NOMO-1 (cell line): ENCODE measurements around the gene SRSF10.
A peak's percentile ranks its signal among the peaks of the same experiment; 100 is the strongest.
"Not testable (repeated sequence)": the region's sequence is repeated elsewhere in the genome, so short reads cannot be mapped to it uniquely, and the experiment has no call there.

Experiments
- DNase-seq, 2 experiments: peaks; one replicate each; lab custom pipeline; 2025; ENCODE audit not compliant: unreplicated experiment in 2 of 2; lab: John Stamatoyannopoulos, UW

The SRSF10 gene

DNA sequence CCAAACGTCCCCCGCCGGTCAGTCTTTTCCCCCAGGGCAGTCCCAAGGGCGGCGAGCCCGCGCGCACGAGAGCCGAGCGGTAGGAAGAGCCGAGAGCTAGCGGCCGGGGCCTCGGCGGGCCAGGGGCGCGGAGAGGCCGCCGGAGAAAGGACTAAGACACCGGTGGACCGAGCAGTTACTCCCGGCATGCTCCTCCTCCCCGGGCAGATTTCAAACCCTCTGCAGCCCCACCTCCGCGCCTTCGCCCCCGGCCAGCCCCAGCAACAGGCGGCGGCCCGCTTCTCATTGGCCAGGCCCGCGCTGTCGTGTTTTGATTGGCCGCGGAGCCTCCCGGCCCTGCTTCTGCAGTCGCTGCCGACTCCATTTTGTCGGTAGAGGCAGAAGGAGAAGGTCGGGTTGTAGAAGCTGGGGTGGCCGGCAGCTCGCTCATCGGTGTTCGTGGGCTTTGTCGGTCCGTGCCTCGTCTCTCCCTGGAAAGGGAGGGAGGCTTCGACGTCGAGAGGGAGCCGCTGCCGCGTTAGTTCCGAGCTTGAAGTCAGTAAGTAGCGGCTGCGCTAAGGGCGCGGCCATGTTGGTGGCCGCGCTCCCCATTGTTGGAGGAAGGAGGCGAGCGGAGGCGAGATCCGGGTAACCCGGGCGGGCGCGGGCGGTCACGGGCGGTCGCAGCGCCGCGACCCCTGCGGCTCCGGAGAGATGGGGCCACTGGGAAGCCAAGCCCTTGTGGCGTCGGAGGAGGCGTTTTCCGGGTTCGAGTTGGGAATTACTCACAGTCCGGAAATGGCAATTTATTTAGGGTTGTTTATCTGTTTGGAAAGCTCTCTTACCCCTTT lies 20.5 kb downstream of the SRSF10 start, which contains the start of gene PNRC2:
Gene PNRC2 (plus strand): TSS at position 368 of the 830 bp plus-strand sequence. CDS start 1,630 bp downstream, outside the sequence.
- DNase-seq, result peak; percentile 96

DNA sequence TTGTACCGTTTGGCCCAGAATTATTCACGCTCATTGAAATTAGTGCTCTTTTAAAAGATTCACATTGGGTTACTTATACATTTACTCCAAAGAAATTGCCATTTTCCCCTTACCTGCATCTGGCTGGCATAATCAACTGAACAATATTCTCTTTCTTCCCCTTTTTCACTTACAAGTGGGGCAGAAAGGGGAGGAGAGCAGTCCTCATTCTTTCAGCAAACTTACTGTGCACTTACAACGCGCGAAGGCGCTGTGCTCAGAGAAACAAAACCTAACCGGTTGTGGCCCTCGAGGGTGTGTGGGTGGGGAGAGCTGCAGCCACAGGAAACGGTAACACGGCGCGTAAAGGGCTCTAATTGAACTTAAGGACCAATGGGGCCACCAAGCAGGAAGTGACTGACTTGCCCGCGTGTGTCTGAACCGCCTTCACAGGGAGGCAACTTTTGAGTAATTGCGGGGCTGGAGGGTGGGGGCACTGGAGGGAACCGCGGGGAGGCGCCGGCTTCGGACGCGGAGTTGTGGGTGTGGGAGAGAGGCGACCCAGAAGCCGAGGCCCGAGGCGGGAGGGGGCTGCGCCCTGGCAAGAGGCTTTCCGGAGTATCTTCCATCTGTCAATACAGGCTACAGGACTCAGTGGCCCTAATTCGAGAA lies 21.2 kb downstream of the SRSF10 start:
- DNase-seq, result peak; percentile 99 to 100

DNA sequence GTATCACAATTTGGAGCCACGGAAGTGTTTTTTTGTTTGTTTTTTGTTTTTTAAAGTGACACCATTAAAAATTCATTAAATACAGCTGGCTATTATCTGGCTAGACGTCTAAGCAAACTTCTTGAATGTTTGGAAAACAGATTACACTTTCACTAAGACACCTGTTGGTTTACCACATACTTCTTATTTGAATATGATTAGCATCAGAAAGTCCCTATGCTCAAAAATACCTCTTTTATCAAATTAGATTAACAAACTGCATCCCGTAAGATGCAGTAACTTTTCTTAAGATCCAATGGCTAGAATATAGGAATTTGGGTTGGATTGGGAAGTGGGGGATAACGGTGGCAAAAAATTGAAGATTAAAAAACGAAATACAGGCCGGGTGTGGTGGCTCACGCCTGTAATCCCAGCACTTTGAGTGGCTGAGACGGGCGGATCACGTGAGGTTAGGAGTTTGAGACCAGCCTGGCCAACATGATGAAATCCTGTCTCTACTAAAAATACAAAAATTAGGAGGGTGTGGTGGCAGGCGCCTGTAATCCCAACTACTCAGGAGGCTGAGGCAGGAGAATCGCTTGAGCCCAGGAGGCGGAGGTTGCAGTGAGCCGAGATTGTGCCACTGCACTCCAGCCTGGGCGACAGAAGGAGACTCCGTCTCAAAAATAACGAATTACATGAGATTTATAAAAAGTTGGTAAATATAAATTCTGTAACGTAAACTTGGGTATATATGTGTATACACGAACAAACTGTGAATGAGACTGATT lies 21.9 kb downstream of the SRSF10 start:
- DNase-seq, result not testable (repeated sequence)

DNA sequence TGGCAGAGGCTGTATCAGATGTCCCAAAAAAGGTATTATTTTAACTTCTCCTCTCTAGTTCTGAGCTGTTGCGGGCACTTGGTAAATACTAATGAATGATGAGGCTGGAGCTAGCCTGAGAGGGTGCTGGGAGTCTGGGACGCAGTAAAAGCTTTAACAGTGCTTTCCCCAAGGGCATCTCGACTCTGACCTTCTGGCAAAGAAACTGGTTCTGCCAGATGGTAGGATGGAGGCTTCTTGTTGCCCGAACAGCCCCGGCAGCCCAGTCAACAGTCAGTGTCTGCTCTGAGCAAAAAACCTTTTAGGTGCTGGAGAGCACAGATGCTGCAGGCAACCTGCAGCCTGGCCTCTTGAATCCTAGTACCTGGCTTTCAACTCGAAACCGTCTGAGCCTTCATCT lies 23.0 kb downstream of the SRSF10 start:
- no peak for DNase-seq

DNA sequence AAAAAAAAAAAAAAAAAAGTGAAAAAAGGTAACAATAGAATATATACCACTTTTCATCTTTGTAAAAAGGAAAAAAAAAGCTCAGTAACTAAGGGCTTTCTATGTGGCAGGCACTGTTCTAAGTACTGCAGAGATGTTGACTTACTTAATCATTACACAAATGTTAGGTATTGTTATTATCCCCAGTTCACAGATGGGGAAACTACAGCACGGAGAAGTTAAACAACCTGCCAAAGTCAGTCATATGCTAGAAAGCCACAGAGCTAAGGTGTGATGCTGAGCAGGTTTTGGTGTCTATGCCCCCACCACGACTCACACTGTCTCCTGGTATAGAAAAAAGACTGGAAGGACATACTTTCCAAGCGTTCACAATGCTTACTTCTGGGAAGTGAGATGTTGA lies 27.1 kb downstream of the SRSF10 start:
- DNase-seq, result no peak

DNA sequence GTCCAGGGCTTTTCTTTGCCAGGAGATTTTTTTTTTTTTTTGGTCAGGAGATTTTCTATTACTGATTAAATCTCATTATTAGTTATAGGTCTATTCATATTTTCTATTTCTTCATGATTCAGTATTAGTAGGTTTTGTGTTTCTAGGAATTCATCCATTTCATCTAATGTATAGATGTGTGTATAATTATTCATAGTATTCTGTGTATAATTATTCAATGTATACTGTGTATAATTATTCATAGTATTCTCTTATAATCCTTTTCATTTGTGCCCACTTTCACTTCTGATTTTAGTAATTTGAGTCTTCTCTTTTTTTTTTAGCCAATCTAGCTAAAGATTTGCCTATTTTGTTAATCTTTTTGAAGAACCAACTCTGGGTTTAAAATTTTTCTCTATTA lies 32.8 kb downstream of the SRSF10 start:
- no peak for DNase-seq

DNA sequence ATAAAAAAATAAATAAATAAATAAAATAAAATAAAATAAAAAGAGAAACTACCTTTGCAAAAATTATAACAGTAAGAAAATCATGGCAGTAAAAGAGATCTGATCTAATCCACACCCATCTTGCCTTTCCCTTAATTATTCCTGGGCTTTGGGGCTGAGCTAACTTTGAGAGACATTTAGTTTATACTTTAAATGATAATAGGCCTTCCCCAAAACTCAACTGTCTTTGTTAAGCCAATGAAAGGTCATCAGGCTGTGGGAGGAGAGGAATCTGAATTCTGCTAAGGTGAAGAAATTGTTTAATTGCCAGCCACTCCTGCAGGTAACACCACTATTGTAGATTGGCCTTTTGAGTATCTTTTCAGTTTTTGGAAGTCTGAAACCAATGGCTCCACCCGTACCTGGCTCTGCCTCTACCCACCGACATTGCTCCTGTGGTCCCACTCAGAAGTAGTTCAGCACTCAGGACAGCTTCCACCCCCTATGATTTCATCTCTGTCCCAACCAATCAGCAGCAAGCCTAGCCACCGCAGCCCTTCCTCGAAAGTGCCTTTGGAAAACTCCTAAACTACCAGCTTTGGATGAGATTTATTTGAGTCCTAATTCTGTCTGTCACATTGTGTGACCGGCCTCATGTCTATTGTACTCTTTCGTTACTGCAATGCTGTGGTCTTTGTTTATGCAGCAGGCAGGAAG lies 43.5 kb downstream of the SRSF10 start:
- no peak for DNase-seq

DNA sequence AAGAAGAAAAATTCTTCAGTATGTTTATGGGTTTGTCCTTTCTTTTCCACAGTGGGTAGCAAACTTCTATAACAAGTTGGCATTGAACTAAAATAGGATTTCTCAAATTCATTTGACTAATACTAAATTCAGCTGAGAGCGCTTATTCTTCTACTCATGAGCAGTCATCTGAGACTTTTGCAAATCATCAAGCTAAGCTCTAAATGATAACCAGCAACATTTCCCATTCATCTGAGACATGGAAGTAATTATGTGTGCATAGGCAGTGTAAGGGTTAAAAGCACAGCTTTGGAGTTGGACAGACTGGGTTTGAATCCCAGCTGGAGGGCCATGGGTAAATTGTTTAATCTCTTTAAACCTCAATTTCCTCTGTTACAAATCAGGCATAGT lies 48.6 kb downstream of the SRSF10 start:
- DNase-seq, result no peak

DNA sequence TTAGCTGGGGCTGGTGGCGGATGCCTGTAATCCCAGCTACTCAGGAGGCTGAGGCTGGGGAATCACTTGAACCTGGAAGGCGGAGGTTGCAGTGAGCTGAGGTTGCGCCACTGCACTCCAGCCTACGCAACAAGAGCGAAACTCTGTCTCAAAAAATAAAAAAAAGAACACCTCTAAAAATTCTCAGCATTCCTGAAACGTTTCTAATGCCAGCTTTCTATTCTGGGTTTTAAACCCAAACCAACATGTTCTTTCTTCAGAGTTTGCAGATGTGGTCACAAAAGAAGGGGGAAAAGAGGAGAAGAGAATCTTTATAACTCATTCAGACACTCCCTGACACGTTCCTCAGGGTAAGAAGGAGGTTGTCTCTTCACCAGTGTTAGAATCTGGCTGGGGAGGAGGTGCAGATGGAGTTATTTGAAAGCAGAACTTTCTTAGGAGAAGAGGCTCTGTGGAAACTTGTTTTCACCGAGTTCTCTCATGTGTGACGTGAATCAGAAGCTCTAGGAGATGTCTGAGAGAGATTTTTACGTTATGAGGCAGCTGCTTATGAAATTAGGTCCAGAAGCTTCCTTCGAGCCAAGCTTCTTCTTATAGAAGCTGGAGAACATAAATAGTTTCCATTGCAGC lies 49.2 kb downstream of the SRSF10 start:
- DNase-seq, result peak in 1 of 2 experiments; percentile 45

DNA sequence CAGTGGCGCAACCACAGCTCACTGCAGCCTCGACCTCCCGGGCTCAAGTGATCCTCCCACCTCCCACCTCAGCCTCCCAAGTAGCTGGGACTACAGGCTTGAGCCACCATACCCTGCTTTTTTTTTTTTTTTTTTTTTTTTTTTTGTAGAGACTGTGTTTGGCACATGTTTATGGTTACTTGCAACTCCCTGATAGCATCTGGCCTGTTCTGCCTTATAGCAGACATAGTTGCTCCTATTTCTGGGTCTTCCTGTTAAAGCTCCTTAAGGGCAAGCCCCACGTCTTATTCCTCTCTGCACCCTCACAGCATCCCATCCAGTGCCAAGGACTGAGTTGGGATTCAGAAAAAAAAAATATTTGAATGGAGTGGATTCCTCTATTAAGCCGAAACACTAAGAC lies 49.9 kb downstream of the SRSF10 start:
- DNase-seq, result no peak

DNA sequence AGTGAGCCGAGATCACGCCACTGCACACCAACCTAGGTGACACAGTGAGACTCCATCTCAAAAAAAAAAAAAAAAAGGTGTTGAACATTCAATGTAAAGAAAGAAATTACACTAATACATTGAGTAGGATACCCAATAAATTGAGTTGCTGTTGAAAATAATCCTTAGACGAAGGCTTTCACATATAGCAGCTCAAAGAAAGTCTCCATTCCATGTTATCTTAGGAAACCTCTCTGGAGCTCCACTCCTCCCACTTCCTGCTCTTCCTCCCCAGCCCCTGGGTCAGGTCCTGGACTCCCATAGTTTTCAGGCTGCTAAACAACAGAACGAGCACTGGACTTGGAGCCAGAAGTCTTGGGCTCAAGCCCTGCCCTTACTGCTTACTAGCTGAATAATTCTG lies 51.3 kb downstream of the SRSF10 start:
- no peak for DNase-seq

DNA sequence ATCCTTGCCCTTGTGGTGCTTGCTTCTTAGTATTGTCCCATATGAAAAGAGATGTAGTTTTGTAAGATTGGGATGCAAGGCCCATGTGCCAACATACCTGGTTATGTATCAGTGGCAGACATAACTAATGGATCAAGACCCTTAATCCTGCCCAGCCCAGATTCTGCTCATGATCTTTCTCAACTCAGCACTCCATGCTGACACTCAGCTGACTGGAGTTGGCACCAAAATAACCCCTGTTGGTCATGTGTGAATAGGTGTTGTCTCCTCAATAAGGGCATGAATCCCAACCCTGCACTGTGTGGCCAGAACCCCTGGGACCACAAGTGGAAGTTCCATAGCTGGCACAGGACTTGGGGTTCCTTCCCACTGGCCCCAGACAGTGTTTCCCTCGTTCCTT lies 53.0 kb downstream of the SRSF10 start:
- DNase-seq, result no peak

DNA sequence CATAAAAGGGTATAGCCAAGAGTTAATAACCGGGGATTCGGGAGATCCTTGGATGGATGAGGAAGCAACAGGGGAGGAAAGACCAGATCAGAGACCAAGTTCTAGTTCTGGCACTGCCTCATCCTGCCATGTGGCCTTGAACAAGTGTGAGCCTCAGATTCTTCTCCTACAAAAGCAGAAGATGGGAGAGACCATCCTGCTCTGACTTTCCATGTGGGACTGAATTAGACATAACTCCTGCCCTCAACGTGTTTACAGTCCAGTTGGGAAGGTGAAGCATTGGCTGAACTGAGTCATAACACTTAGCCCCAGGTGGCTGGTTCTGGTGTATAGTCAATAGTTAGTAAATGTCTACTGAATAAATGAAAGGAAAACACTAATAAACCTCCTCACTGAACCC lies 54.8 kb downstream of the SRSF10 start:
- no peak for DNase-seq

DNA sequence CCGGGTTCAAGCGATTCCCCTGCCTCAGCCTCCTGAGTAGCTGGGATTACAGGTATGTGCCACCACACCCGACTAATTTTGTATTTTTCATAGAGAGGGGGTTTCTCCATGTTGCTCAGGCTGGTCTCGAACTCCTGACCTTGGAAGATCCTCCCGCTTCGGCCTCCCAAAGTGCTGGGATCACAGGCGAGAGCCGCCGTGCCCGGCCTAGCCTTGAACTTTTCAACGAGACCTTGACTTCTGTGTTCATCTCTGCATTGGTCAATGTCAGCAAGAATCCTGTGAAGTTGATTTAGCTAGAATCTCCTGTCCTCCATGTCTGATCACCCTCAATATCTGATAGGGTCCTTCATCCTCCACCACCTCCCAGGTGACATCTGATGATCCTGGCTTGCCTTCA lies 55.5 kb downstream of the SRSF10 start:
- DNase-seq, result no peak

DNA sequence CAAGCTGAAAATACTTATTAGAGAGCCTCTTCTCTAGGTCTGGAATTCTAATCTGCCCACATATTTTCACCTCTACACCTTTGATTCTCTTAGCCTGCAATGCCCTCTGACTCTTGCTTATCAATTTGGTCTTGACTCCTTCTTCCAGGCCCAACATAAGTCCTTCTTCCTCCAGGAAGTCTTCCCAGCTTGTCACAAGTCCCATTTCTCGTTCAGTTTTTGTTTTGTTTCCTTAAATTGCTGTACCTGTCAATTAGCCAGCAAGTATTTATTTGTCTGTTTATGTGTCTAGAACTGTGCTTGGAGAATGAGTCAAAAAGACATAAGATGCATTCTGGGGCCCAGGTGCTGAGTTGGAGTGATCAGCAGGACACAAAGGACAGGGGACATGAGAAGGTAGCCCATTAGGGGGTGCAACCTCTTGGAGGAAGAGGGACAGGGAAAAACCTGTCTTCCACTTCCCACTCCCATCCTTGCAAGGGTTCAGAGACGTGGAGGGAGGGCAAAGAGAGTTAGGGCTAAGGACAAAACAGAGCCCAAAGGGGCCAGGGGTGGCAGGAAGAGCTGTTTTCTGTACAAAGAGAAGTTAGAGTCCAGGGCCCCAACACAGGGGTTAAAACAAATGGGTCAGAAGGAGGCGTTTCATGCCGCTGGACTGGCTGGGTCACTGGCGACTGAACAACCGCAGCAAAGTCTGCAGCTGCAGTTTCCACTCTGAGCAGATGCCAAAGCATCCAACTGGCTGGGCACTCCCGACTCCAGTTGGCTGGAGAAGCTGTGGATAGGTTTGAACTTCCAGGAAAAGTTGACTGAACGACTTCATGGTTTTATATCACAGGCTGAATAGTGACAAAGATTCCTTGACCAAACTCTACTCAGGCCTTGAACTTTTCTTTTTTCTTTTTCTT lies 56.3 kb downstream of the SRSF10 start:
- no peak for DNase-seq

DNA sequence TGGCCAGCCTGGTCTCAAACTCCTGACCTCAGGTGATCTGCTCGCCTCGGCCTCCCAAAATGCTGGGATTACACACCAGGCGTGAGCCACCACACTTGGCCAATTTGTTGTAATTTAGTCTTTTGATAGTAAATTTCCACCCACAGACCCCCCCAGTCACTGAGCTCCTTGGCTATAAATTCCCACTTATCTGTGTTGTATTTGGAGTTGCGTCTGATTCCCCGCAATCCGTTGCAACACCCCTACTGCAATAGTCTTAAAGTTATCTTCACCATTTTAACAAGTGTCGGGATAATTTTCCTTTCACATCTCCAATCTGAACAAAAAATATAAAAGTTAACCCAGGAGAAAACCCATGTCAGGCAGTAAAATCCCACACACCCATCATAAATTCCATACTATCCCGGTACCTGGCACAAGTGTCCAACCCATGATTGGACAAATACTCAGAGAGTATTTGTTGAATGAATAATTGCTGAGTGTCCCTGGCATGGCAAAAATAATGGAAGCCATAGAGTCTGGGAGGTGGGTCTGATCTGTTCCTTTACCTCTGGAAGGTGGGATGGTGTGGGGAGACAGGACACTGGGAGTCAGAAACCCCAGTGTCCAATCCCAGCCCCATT lies 57.7 kb downstream of the SRSF10 start:
- DNase-seq, result no peak

DNA sequence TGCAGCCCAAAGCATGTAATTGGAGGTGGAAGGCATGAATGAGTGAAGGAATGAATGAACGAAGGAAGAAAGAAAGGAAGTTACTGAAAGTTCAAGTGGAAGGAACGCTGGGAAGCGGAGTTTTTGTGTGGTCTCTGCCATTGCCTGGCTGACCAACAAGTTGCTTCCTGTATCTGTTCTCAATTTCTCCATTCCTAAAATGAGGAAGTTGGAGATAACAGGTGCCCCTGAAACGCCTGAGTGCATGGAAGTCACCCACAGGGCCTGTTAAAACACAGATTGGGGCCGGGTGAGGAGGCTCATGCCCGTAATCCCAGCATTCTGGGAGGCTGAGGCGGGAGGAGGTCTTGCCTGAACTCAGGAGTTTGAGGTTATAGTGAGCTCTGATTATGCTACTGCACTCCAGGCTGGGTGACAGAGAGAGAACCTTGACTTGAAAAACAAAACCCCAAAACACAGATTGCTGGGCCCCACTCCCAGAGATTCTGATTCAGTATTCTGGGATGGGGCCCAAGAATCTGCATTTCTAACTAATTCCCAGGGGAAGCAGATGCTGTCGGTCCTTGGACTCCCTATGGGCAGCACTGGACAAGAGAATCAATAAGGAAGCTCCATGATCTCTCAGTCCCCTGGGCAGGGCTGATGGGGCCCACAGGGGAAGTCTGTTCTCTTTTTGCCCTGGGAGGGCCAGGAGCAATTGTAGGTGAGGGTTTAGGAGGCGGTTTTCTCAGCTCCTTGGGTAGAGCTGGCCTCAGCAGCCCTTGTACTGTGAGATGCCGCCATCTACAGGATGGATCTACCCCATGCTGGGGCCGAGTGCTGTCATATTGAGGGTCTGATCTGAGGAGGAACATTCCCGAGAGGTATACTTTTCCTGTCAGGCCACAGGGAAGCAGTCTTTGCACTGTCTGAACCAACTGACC lies 63.7 kb downstream of the SRSF10 start:
- DNase-seq, result peak; percentile 89 to 90

DNA sequence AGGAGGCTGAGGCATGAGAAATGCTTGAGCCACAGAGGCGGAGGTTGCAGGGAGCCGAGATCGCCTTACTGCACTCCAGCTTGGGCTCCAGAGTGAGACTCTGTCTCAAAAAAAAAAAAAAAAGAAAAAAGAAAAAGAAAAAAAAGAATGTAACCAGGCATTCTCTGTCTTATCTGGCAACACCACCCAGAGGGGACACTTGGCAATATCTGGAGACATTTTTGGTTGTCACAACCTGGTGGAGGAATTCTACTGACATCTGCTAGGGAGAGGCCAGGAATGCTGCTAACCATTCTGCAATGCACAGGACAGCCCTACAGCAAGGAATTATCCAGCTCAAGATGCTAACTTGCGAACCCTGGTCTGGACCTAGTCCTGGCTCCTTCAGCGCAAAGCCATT lies 64.7 kb downstream of the SRSF10 start:
- DNase-seq, result no peak
